Measurements from ENCODE around the gene RASGRP2.

Gene RASGRP2

GRCh38 chr11:64770120-64770519 is 26.2 kb upstream of the RASGRP2 start:
- no peak for DNase-seq

DNA sequence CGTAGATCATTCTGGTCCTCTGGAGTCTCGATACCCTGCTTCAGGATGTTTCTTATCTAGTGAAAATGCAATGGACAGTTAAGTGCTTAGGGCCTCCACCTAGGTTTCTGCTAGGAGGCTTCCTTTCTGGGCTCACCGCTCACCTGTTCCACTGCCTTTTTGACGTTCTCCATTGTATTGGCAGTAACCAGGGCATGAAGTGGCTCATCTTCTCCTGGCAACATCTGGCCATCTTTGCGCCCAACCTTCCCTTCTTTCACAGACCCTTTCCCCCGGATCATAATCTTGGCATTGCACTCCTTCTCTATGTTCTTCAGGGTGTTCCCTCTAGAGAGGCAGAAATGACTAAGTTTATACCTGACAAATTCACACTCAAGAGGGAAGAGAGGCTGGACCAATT is 25.3 kb upstream of the RASGRP2 start:
- no peak for DNase-seq

GRCh38 chr11:64768300-64768694 is 24.4 kb upstream of the RASGRP2 start:
- no peak for DNase-seq

GRCh38 chr11:64767344-64768299 is 23.7 kb upstream of the RASGRP2 start:
- DNase-seq, result peak; percentile 11 to 12

DNA sequence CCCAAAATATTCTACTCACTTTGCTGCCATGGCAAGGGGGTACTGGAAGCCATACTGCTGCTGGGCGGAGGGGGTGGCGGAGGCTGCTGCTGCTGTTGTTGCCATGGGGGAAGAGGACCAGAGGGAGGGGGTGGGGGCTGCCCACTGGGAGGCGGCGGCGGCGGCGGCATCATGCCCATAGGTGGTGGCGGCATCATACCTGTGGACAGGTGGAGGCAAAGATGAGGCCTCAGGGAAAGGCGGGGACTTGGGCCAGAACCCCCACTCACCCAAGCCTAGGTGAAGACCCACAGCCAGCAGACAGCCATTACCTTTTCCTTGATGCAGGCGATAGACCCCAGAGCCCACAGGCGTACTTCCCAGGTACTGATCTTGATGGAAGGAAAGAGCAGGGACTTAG is 22.9 kb upstream of the RASGRP2 start:
- DNase-seq, result no peak

DNA sequence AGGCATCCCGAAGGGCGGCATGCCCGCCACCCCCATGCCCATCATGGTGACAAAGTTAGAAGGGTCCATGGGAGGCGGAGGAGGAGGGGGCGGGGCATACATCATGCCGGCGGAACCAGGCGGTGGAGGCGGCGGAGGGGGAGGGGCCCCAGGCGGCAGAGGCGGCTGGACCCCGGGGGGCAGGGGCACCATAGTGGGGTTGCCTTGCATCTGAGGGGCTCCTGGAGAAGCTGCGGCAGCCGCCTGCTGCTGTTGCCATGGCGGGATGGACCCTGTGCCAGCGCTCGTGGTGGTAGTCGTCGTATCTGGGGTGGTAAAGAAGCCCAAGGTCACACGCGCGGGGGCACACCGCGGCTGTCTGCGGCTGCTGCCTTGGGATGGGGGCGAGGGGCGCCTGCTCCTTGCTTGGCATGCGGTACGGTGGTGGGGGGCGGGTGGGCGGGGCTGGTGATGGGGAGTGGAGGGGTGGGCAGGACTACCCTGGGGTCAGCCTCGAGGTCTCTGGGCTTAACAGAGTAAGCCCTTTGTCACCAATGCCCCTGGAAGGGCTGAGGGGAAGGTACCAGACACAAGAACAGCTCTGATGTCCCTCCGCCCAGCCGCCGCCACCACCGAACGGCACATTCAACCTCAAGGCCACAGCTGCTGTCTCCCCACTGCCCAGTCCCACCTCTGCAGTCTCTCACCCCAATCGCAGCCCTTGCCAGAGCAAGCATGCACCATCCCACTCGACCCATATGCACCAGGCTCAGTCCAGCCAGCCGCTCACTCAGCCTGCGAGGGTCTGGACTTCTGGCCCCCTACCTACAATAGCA is 22.1 kb upstream of the RASGRP2 start:
- DNase-seq, result no peak

DNA sequence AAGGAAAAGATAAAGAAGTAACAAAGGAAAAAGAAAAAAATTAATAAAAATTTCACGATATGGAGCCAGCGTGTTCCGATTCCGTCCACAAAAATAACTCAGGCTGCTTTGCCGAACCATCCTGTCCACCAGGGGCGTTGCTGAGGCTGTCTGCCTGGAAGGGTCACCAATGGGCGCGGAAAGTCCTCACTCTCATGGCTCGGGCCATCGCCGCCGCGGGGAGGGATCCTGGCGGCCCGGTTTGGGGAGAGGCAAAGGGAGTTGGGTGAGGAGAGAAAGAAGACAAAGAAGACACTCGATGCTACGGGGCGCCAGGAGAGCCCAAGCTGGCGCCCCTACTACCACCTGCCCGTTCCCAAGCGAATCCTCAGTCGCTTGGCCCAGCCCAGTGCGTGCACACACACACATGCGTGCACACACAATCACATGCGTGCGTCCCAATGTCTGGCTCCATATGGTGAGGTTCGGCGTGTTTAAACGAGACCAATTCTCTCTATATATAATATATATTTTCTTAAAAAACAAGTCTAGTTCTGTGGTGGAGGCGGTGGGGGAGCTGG is 21.4 kb upstream of the RASGRP2 start:
- DNase-seq, result no peak

- DNase-seq, result no peak
Measured at GRCh38 chr11:64764753-64765152, 20.8 kb upstream of the RASGRP2 start.

DNA sequence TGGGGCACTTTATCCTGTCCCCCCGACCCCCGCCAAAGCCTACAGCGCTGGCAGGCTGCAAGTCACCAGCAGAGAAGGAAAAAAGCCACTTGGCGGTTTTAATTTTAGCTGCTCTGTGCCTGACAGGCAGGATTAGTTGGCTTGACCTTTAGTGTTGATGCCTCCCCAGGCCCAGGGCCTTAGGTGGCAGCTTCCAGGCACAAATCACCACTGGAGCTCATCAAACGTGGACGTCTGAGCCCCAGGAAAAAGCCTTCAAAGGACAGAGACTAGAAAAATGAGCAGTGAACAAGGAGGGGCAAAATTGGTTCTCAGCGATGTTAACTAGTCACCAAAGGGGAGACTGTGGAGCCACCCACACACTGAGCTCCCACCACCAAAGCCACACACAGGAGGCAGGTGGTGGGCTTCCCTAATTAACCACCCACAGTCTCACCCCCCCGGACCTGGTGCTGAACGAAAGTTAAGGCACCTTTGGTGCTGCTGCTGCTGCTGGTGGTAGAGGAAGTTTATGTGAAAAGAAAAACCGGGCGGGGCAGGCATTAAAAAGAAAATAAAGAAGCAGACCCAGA is 20.2 kb upstream of the RASGRP2 start:
- DNase-seq, result no peak

DNA sequence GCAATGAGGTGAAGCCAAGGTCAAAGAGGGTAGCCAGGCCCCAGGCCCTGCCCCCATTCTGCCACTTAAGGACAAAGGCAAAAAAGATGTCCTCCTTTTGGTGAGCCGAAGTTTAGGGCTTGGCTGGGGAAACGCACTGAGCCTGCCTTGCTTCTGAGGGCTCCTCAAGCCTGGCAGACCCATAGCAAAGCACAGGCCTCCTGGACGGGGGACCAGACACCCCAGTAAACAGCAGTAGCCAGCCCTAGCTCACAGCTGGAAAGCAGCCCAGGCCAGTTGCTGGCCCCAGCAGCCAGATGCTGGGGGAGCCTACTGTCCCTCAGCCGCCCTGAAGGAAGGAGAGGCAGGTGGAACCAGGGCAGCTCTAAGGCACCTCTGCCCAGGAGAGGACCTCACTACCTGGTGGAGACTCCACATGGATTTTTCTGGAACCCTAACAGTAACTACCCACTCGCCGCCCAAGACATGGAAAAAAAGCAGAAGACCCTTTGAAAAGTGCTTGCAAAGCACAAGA is 19.6 kb upstream of the RASGRP2 start:
- DNase-seq, result no peak

GRCh38 chr11:64762674-64763525 is 19.0 kb upstream of the RASGRP2 start:
- peak; percentile 17 to 21 for DNase-seq

DNA sequence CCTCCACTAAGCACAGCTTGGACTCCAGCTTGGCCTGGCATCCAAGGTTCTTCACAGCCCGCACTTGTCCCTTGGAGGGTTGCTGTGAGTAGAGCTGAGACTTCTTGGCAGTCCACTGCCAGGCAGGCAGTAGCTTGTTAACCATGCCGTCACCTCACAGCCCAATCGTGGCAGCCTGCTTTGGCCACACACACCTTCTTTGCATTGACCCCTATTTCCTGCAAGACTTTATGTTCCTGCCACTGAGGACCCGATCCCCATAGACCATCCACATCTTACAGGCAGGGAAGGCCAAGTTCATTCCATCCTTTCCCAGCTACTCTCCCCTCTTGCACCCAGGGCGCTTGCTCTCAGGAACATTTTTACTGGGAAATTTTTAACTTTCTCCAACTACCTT is 18.3 kb upstream of the RASGRP2 start:
- no peak for DNase-seq

GRCh38 chr11:64760759-64761420 is 16.9 kb upstream of the RASGRP2 start:
- no peak for DNase-seq

- no peak for DNase-seq
Measured at GRCh38 chr11:64759722-64760719, 16.1 kb upstream of the RASGRP2 start, which contains the start of gene PYGM. PYGM (minus strand) TSS chr11:64759974; CDS start chr11:64759898, 76 bp downstream.

GRCh38 chr11:64759131-64759721 is 15.3 kb upstream of the RASGRP2 start:
- DNase-seq, result no peak

GRCh38 chr11:64758330-64759079 is 14.6 kb upstream of the RASGRP2 start:
- DNase-seq, result no peak

- DNase-seq, result no peak
Measured at GRCh38 chr11:64757549-64758329, 13.8 kb upstream of the RASGRP2 start.
